Activated T-cell treated with anti-CD3 and anti-CD28 coated beads, Interleukin-2, amount 50 U/mL, for 48 hours (primary cell): ENCODE data around the gene P3H3.
A peak's percentile ranks its signal among the peaks of the same experiment; 100 is the strongest.

Experiments used
- DNase-seq, 2 experiments: peaks; one replicate each; pipeline ENCODE4 v3.0.0-alpha.2; 2020

Gene P3H3

DNA sequence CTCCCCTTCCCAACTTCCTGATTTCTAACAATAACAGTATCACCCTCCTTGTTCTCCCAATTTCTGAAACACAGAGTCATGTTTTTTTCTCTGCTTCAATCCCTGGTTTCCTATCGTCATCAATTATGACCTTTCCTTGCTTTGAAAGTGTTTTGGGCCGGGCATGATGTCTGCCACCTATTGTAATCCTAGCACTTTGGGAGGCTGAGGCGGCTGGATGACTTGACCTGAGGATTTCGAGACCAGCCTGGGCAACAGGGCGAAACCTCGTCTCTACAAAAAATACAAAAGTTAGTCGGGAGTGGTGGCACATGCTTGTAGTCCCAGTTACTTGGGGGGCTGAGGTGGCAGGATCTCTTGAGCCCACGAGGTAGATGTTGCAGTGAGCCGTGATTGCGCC, 19.2 kb upstream of the P3H3 start:
- DNase-seq: no peak

GRCh38 chr12:6810758-6811157, 17.4 kb upstream of the P3H3 start:
- DNase-seq: no peak

DNA sequence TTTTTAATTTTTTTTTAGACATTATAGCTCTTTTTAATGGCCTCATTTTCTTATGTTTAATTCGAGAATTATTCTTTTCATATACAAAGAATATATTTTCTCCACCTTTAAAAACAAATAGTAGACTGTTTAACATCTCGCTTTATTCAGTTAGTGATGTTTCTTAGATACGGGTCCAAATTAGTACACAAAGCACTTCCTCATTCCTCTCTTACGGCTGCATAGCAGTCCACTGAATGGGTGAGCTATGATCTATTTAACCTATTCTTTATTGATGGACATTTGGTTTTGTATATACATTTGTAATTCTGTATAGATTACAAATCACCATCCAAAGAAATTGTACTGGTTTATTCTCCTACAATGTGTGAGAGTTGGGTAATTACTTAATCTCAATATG, 14.8 kb upstream of the P3H3 start:
- no peak for DNase-seq

DNA sequence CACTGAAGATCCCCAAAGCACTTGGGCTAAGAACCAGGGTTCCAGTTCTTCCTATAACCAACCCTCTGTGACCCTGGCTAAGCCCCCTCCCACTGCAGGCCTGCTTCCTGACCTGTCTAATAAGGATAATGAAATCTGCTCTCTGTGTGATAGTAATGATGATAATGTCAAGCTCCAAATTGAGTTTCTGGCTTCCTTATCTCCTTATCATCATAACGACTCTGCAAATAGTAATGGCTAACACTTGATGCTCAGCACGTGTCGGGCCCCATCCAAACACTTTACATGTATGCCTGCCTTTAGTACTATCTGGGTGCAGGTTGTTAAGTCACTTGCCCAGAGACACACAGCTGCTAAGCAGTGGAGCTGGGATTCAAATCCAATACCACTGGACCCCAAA, 11.6 kb upstream of the P3H3 start:
- DNase-seq: no peak

GRCh38 chr12:6817098-6817497, 11.1 kb upstream of the P3H3 start:
- no peak for DNase-seq

DNA sequence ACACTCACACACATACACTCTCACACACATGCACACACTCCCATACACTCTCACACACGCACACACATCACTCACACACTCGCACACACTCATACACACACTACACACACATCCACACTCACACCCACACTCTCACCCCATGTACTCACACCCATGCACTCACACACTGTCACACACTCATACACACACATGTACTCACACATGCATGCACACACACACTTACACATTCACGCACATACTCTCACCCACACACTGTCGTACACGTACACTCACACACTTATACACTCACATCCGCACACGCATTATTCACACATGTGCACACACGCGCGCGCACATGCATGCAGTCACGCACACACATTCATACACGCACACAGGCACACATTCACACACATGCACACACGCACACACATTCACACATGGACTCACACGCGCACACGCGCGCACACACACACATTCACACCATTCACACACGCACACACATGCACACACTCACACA, 10.5 kb upstream of the P3H3 start:
- no peak for DNase-seq

DNA sequence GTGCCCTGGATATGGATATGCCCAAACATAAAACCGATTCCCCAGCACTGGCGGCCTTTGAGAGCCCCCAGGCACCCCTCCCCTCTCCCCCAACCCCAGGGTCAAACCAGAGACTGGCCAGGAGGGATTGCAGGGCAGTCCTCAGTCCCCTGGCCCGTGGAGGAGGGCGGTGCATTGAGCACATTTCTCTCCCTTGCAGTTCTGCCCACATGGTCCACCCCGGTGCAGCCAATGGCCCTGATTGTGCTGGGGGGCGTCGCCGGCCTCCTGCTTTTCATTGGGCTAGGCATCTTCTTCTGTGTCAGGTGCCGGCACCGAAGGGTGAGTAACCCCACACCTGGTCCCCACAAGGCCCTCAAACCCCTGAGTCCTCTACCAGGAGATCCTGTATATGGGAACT, 10.0 kb upstream of the P3H3 start:
- no peak for DNase-seq

DNA sequence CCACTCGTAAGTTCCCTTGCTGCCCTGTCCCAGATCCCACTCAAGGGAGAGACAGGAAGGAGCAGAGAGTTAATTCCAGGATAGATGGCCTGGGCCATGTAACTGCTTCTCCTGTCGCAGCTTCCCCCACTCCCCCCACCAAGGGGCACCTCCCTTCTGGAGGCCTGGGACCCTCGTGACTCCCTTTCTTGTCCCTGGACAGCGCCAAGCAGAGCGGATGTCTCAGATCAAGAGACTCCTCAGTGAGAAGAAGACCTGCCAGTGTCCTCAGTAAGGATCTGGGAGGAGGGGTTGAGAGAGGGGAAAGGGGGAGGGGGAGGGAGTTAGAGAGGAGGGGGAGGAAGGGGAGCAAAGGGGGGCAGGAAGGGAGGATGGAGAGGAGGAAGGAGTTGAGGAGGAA, 9.6 kb upstream of the P3H3 start:
- no peak for DNase-seq

DNA sequence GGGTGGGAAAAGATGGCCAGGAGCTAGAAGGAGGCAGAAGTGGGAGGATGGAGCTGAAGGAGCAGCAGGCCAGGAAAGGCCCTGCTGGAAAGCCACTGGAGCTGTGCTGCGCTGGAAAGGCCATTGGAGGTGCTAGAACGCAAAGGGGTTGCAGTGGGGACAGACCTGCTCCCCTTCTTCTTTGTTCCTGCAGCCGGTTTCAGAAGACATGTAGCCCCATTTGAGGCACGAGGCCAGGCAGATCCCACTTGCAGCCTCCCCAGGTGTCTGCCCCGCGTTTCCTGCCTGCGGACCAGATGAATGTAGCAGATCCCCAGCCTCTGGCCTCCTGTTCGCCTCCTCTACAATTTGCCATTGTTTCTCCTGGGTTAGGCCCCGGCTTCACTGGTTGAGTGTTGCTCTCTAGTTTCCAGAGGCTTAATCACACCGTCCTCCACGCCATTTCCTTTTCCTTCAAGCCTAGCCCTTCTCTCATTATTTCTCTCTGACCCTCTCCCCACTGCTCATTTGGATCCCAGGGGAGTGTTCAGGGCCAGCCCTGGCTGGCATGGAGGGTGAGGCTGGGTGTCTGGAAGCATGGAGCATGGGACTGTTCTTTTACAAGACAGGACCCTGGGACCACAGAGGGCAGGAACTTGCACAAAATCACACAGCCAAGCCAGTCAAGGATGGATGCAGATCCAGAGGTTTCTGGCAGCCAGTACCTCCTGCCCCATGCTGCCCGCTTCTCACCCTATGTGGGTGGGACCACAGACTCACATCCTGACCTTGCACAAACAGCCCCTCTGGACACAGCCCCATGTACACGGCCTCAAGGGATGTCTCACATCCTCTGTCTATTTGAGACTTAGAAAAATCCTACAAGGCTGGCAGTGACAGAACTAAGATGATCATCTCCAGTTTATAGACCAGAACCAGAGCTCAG, 8.8 kb upstream of the P3H3 start:
- DNase-seq: no peak

GRCh38 chr12:6820166-6820565, 8.0 kb upstream of the P3H3 start:
- DNase-seq: no peak

DNA sequence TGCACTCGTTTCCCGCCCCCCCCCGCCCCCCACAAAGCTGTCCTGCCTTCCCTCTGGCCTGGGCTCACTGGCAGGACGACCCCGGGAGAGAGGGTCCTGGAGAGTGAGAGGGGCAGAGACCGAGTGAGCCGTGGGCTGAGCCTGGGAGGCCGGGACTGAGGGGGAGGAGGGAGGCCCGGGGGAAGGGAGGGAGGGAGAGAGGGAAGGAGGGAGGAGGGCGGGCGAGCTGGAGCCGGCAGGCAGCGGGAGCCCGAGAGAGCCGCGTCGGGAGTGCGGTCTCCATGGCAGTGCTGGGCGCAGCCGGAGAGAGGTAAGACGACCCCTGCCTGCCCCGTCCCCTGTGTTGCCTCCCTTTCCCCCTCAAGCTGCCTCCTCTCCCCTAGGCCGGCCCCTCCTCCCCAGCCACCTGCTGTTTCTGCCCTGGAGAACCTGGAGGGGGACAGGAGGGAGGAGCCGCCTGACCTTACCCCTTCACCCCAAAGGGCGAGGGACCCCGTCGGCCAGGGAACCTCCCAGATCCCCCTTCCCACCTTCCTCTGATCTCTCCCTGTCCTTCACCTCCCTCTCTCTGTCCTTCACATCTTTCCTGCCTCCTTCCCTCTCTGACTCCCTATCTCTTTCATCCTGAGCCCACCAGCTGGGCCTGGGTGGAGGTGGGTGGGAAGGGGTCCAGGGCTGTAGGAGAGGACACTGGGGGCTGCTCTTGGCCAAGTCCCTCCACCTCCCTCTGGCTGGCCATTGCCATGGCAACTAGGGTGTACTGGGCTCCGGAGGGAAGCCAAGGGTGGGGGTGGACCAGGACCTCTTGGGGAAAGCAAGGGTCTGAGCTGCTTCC, 6.4 kb upstream of the P3H3 start, which contains the start of gene GPR162:
Gene GPR162, plus strand, starts transcription at position 231 of the 835 bp plus-strand sequence. CDS start 2,078 bp downstream, outside the sequence.
- DNase-seq: no peak

DNA sequence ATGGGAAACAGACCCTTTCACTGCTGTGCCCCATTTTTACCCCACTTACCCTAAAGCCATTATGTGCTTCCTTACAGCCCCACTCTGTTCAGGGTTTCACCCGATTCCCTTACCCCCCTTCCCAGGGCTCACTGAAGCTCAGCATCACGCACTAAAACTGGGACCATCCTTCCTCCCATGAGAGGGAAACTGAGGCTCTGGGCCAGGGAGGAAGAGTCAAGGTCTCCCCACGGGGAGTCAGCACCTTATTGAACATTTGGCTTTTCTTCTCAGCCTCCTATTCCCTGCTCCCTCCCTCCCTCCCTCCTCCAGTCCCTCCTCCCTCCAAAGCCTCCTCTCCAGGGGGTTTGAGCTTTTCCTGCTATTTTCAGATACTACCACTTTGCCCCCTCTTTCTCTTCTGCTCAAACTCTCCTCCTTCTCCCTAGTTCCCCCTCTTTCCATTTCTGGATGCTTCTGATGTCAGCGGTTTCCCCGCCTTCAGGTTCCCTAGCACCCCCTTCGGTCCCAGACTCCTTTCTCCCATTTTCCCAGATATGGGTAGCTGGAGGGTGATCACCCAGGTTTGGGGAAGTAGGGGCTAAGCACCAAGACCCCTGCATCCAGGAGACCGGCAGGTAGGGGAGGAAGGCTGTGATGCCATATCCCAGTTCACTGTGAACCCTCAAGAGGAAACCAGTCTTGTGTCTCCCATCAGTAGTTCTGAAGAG, 5.6 kb upstream of the P3H3 start:
- no peak for DNase-seq

- no peak for DNase-seq
These were observed 4.8 kb upstream of the P3H3 start for GRCh38 chr12:6823182-6824084.

GRCh38 chr12:6824085-6824775, 4.0 kb upstream of the P3H3 start:
- no peak for DNase-seq

DNA sequence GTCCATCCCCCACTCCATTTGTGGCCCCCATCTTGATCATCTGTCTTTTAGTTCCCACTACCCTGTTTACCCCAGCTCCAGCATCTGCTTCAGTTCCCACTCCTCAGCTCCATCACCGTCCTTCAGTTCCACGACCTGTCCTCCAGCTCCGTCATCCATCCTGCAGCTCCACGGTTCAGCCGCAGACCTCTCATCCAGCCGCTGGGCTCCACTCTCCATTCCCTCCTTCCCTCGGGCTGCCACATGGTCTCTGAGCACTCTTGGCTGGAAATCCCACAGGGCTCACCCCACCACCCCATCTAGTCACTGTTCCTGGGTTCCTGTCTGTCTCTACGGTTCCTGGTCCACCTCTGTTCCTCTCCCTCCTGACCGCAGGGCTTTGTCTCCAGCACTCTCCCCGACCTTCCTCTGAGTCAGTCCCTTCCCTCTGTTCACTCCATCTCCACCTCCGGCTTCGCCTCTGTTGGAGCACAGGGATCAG, 3.3 kb upstream of the P3H3 start:
- DNase-seq: no peak

DNA sequence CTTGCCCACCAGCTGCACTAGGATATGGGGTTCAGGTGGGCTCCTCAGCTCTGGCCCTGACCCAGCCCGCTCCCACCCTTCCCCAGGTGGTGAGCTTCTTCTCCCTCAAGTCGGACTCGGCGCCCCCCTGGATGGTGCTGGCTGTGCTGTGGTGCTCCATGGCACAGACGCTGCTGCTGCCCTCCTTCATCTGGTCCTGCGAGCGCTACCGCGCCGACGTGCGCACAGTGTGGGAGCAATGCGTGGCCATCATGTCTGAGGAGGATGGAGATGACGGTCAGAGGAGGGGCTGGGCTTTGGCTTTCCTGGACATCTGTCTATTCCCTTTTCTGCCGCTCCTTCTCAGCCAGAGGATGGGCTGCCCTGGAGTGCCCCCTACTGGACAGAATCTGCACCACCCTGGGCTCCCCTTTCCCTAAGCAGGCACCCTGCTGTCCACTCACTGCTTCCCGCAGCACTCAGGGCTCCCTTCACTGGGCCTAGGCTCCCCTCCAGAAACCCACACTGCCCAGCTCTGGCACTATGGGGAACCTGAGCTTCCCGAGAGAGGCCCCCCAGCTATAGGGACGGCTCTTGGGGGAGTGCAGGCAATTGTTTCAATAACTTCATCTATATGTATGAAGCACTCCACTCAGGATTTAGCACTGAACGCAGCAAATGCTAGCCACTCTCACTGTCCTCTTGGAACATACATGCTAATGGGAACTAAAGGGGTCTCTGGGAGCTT, 2.6 kb upstream of the P3H3 start:
- DNase-seq: peak; percentile 92

DNA sequence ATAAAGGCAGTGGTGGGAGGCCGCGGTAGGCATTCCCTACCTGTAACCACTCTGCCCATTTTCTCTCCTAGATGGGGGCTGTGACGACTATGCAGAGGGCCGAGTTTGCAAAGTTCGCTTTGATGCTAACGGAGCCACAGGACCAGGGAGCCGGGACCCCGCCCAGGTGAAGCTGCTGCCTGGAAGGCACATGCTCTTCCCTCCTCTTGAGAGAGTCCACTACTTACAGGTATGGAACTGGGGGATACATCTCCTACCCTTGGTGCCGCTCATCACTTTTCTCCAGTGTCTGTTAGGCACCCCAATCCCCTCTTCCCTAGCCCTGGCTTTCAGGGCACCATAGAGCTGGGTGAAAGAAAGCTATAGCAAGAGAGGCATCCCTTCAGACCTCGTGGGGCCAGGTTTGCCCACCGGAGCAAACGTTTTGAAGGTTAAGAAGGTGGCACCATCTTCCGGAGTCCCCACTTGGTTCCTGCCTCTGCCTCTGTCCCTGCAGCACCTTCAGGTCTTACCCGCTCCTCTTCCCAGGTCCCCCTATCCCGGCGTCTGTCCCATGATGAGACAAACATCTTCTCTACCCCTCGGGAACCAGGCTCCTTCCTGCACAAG, 2.0 kb upstream of the P3H3 start:
- DNase-seq: no peak

- DNase-seq: no peak
These were observed 1.3 kb upstream of the P3H3 start for GRCh38 chr12:6826734-6827436.

DNA sequence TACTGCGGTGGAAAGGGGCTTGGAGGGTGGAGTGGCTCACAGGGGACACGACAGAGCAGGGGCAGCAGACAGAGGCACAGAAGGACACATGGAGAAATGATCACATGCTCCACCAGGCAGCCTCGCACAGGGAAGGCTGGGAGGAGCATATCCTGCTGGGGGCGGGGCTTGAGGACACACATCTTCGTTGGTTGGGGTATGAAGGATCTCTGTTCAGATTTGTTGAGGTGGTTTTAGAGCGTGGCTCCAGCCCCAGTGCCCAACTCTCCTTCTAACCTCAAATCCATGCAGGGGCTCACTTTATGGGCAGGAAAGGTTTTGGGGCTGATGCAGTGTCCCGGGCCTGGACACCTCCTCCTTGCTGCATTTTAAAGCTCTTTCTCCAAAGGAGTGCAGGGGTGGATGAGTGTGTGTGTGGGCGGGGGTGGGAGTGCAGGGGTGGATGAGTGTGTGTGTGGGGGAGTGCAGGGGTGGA, 733 bp upstream of the P3H3 start:
- peak; percentile 75 to 76 for DNase-seq
